PC-3 (cell line): ENCODE measurements around the gene TNFAIP8. TPM values are rescaled to one million over a fixed set of nuclear protein-coding genes. Genes with fewer than 3 reads are reported as not detected.

ENCODE experiments used
- ATAC-seq: fragments of 200-7000 bp; cut with Tn5 transposase; 2 replicates; pipeline ENCODE4 v1.9.1; 2020; ENCODE audit warnings: mild to moderate bottlenecking, moderate library complexity
- BruUV-seq: library from RNA; stranded (reverse); fragments of 400-500 nt; replicated peaks from 2 replicates; lab custom pipeline; 2021; lab: Mats Ljungman, UMichigan
- CTCF ChIA-PET: fragments of 300-600 bp; sonication (Branson Sonifier 250); formaldehyde crosslinking; loops from one replicate; lab custom pipeline; 2022; ENCODE audit warnings: antibody characterized with exemption; lab: Charles Lee
- POLR2A ChIA-PET: fragments of 300-600 bp; sonication (Branson Sonifier 250); formaldehyde crosslinking; loops from one replicate; lab custom pipeline; 2022; ENCODE audit warnings: antibody characterized with exemption; ENCODE audit not compliant: unreplicated experiment; lab: Charles Lee
- DNase-seq: peaks from one replicate; pipeline ENCODE4 v3.0.0-alpha.2; 2015
- H2AFZ ChIP-seq: fragments of 300-600 bp; sonication (generic); 2 replicates; pipeline ENCODE4 v1.6.0; 2016; ENCODE audit warnings: antibody characterized with exemption, low read length
- H3F3A ChIP-seq: fragments of 300-600 bp; sonication (generic); one replicate; pipeline ENCODE4 v1.6.0; 2017; ENCODE audit warnings: antibody characterized with exemption, low read length, control low read depth, mild to moderate bottlenecking; ENCODE audit not compliant: unreplicated experiment
- H3K27ac ChIP-seq: fragments of 300-600 bp; sonication (generic); 2 replicates; pipeline ENCODE4 v1.5.1; 2016; ENCODE audit warnings: mild to moderate bottlenecking, low read length
- H3K27me3 ChIP-seq: fragments of 300-600 bp; sonication (generic); 2 replicates; pipeline ENCODE4 v1.6.1; 2016; ENCODE audit warnings: low read length, mixed read lengths
- H3K36me3 ChIP-seq: fragments of 300-600 bp; sonication (generic); 2 replicates; pipeline ENCODE4 v1.6.1; 2016; ENCODE audit warnings: low read depth, mixed run types, low read length, mixed read lengths
- H3K4me1 ChIP-seq: fragments of 300-600 bp; sonication (generic); 2 replicates; pipeline ENCODE4 v1.5.1; 2016; ENCODE audit warnings: low read length; ENCODE audit not compliant: insufficient read depth
- H3K4me2 ChIP-seq: fragments of 300-600 bp; sonication (generic); 2 replicates; pipeline ENCODE4 v1.6.0; 2016; ENCODE audit warnings: low read length
- H3K4me3 ChIP-seq: fragments of 300-600 bp; sonication (generic); 2 replicates; pipeline ENCODE4 v1.5.1; 2016; ENCODE audit warnings: mild to moderate bottlenecking, low read length, mixed read lengths
- H3K79me2 ChIP-seq: fragments of 300-600 bp; sonication (generic); 2 replicates; pipeline ENCODE4 v1.6.1; 2017; ENCODE audit warnings: low read length, mixed read lengths
- H3K9ac ChIP-seq: fragments of 300-600 bp; sonication (generic); 2 replicates; pipeline ENCODE4 v1.6.0; 2016; ENCODE audit warnings: mild to moderate bottlenecking, low read length
- H3K9me2 ChIP-seq: fragments of 300-600 bp; sonication (generic); replicated peaks from 2 replicates; pipeline ENCODE4 v1.6.1; 2016; ENCODE audit warnings: mixed run types, low read length, mixed read lengths
- H3K9me3 ChIP-seq: fragments of 300-600 bp; sonication (generic); 2 replicates; pipeline ENCODE4 v1.6.1; 2016; ENCODE audit warnings: low read length, mixed read lengths
- H4K20me1 ChIP-seq: fragments of 300-600 bp; sonication (generic); 2 replicates; pipeline ENCODE4 v1.6.1; 2016; ENCODE audit warnings: low read length, mixed read lengths
- CTCF ChIP-seq: fragments of 300-600 bp; sonication (generic); conservative IDR thresholded peaks from 2 replicates; pipeline ENCODE4 v1.5.1; 2017; ENCODE audit warnings: antibody characterized with exemption, low read depth, mild to moderate bottlenecking, low read length
- EZH2 ChIP-seq: fragments of 300-600 bp; sonication (generic); IDR thresholded peaks from one replicate; pipeline ENCODE4 v1.6.1; 2017; ENCODE audit warnings: antibody characterized with exemption, mild to moderate bottlenecking, low read length; ENCODE audit not compliant: unreplicated experiment
- EZH2phosphoT487 ChIP-seq: fragments of 300-600 bp; sonication (generic); IDR thresholded peaks from 2 replicates; pipeline ENCODE4 v1.6.1; 2018; ENCODE audit warnings: mild to moderate bottlenecking, antibody characterized with exemption, low read length, borderline replicate concordance
- intact Hi-C: fragments of 100-400 bp; cut with micrococcal nuclease; formaldehyde crosslinking; loops from 2 replicates; pipeline ENCODE4 v1.9.0; 2023
- total RNA-seq: library from RNA; depleted of rRNA; stranded (reverse); fragments of >200 nt; gene quantifications from 2 replicates; pipeline ENCODE4 v1.2.3, GENCODE V29; 2014

TNFAIP8 gene
- total RNA-seq, 1 experiment from 2014 or later = 20.0 TPM

- no peak for TF ChIP-seq EZH2phosphoT487
- TF ChIP-seq CTCF = no peak
- no peak for TF ChIP-seq EZH2
- Histone ChIP-seq H3K79me2 (peaks cover 6% of the 10 kb centered on the region; the same call in 1 of the 2 replicates), H3F3A (peaks cover 8% of the 10 kb centered on the region), H3K9me3 (no peaks in the 10 kb centered on the region), H4K20me1 (no peaks in the 10 kb centered on the region), H3K36me3 (no peaks in the 10 kb centered on the region), H3K27ac (no peak overlapping the region), H2AFZ (no peak overlapping the region), H3K27me3 (no peaks in the 10 kb centered on the region), H3K9me2 (no peaks in the 10 kb centered on the region), H3K9ac (no peak overlapping the region), H3K4me1 (peaks cover 32% of the 10 kb centered on the region), H3K4me3 (no peak overlapping the region), H3K4me2 (no peak overlapping the region)
- ATAC-seq = no peak
- intact Hi-C loops = no loop called here
- no TSS peak for BruUV-seq
- CTCF ChIA-PET = no interaction called here
- no peak for DNase-seq
- POLR2A ChIA-PET = no interaction called here
These were observed 36.4 kb upstream of the TNFAIP8 start for GRCh38 chr5:119319401-119319800.

GRCh38 chr5:119319890-119320289, 35.9 kb upstream of the TNFAIP8 start:
- H3K27ac ChIP-seq = no peak overlapping the region
- ChIA-PET CTCF (no interaction called here), POLR2A (no interaction called here)
- H2AFZ ChIP-seq = no peak overlapping the region
- H3K9ac ChIP-seq = no peak overlapping the region
- intact Hi-C loops = loop anchor here (5.0 kb wide), 1 partner anchor 37 kb away; the partner anchor contains the start of gene TNFAIP8
- H3K4me1 ChIP-seq = peaks cover 37% of the 10 kb centered on the region
- no peak overlapping the region for H3K4me2 ChIP-seq
- no TSS peak for BruUV-seq
- H3K79me2 ChIP-seq = peaks cover 6% of the 10 kb centered on the region; the same call in 1 of the 2 replicates
- no peaks in the 10 kb centered on the region for H3K36me3 ChIP-seq
- peaks cover 12% of the 10 kb centered on the region for H3F3A ChIP-seq
- H3K27me3 ChIP-seq = no peaks in the 10 kb centered on the region
- ATAC-seq (no peak), DNase-seq (no peak)
- no peaks in the 10 kb centered on the region for H4K20me1 ChIP-seq
- no peak overlapping the region for H3K4me3 ChIP-seq
- H3K9me3 ChIP-seq = no peaks in the 10 kb centered on the region
- H3K9me2 ChIP-seq = no peaks in the 10 kb centered on the region
- TF ChIP-seq CTCF (no peak), EZH2 (no peak), EZH2phosphoT487 (no peak)

GRCh38 chr5:119321569-119322311, 34.1 kb upstream of the TNFAIP8 start:
- Histone ChIP-seq H3F3A (peaks cover 12% of the 10 kb centered on the region), H2AFZ (no peak overlapping the region), H3K4me3 (no peak overlapping the region), H3K9ac (peak overlapping the region; percentile 18; the same call in 1 of the 2 replicates), H3K9me2 (no peaks in the 10 kb centered on the region), H3K4me2 (peak overlapping the region; percentile 19; the same call in 1 of the 2 replicates), H3K36me3 (no peaks in the 10 kb centered on the region), H4K20me1 (no peaks in the 10 kb centered on the region), H3K79me2 (peaks cover 6% of the 10 kb centered on the region; the same call in 1 of the 2 replicates), H3K27ac (peak overlapping the region; percentile 66), H3K27me3 (no peaks in the 10 kb centered on the region), H3K4me1 (peaks cover 39% of the 10 kb centered on the region), H3K9me3 (no peaks in the 10 kb centered on the region)
- ChIA-PET POLR2A (no interaction called here), CTCF (no interaction called here)
- no TSS peak for BruUV-seq
- intact Hi-C loops = loop anchor here (5.0 kb wide), 1 partner anchor 36 kb away; the partner anchor contains the start of gene TNFAIP8
- no peak for ATAC-seq
- DNase-seq = peak; percentile 34
- no peak for TF ChIP-seq CTCF
- TF ChIP-seq EZH2 = no peak
- TF ChIP-seq EZH2phosphoT487 = no peak
